ENCODE measurements around the gene KCNE1. TPM values are rescaled to one million over a fixed set of nuclear protein-coding genes. Genes with fewer than 3 reads are reported as not detected.

The KCNE1 gene
- total RNA-seq, 1 donor from 2014 or later, result 0.26 TPM

DNA sequence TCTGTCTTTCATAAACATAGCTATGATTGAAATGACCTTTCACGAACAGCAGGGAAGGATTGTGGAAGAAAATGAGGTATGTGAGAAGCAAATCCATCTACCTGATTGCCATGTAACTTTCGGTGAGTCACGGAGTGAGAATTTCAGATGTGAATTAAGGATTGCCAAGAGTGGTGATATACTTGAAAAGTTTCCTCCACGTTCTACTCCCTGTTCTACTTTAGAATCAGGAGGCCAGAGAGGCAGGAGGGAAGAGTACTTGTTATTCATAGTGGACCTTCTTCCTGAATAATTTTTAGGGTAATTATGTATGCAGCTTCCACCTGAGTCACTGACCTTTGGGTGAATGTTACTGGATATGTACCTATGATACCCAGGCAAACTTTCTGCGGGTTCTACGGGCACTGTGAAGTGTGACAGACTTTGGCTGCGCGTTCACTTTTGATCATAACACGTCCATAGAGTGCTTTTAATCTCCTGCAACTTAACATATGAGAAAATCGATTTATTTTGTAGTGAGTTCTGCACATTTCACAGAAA, 2.6 kb upstream of the KCNE1 start:
- FAIRE-seq (no peak), DNase-seq (ENCODE audit: low read depth) (no peak)
- H3K4me3 ChIP-seq (ENCODE audit: low read depth, low read length), result no peak overlapping the region
- no peaks in the 10 kb centered on the region for H3K27me3 ChIP-seq (ENCODE audit: control insufficient read depth, insufficient read depth, low read length)
- no peak for TF ChIP-seq CTCF (IDR thresholded peaks at IDR 0.05; ENCODE audit: insufficient read depth, low read length, severe bottlenecking)
- peaks cover 4% of the 10 kb centered on the region for H3K36me3 ChIP-seq (ENCODE audit: control insufficient read depth, insufficient read depth, low read length)

GRCh38 chr21:34513129-34513675, 1.2 kb upstream of the KCNE1 start:
- no peak overlapping the region for H3K4me3 ChIP-seq (ENCODE audit: low read depth, low read length)
- DNase-seq (ENCODE audit: low read depth) (peak; percentile 35), FAIRE-seq (no peak)
- H3K27me3 ChIP-seq (ENCODE audit: control insufficient read depth, insufficient read depth, low read length), result no peaks in the 10 kb centered on the region
- TF ChIP-seq CTCF (IDR thresholded peaks at IDR 0.05; ENCODE audit: insufficient read depth, low read length, severe bottlenecking), result no peak
- peaks cover 4% of the 10 kb centered on the region for H3K36me3 ChIP-seq (ENCODE audit: control insufficient read depth, insufficient read depth, low read length)

GRCh38 chr21:34511181-34511580, 829 bp downstream of the KCNE1 start:
- Histone ChIP-seq H3K4me3 (ENCODE audit: low read depth, low read length) (no peak overlapping the region), H3K27me3 (ENCODE audit: control insufficient read depth, insufficient read depth, low read length) (no peaks in the 10 kb centered on the region), H3K36me3 (ENCODE audit: control insufficient read depth, insufficient read depth, low read length) (no peaks in the 10 kb centered on the region)
- DNase-seq (ENCODE audit: low read depth), result peak; percentile 65
- no peak for TF ChIP-seq CTCF (IDR thresholded peaks at IDR 0.05; ENCODE audit: insufficient read depth, low read length, severe bottlenecking)
- FAIRE-seq, result peak; percentile 18

DNA sequence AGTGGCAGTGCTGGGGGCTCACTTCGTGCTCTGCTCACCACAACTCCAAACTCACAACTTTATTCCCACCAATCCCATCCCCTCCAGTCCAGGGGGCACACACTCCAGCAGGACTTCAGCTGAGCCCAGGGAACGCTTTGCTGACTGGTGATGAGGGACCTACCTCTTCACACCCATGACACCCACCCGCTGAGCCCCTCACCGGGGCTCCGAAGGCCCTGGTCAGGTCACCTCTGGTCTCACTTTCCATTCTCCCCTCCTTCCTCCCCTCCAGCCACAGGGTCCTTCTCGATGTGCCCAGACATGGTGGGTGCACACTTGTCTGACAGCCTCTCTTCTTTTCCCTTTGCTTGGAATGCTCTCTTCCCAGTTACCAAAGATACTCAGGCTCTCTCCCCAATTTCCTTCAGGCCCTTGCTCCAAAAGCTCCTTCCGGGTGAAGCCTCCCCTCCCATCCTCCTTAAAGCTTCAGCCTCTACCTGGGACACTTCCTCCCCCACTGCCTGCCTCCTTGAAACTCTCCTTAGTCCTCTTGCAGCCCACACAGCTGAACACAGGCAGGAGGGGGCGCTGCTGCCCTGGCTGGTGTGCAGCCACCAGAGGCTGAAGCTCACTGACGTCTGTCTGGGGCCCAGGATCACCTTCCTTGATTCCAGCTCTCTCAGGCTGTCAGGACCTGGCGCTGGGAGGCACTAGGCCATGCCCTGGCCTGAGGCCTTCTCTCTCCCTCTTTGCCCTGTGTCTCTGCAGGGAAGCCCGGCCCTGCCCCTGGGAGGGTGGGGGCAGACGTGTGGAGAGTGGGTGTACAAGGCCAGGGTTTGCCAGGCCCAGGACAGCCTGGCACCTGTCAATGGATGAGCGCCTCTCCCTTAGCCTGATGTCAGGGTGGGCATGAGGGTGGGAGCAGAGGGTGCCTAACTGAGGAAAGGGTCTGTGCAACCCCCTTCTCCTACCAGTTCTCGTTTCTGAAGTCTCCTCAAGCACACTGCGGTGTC, 1.6 kb downstream of the KCNE1 start:
- FAIRE-seq, result peak; percentile 72
- Histone ChIP-seq H3K36me3 (ENCODE audit: control insufficient read depth, insufficient read depth, low read length) (no peaks in the 10 kb centered on the region), H3K4me3 (ENCODE audit: low read depth, low read length) (no peak overlapping the region), H3K27me3 (ENCODE audit: control insufficient read depth, insufficient read depth, low read length) (no peaks in the 10 kb centered on the region)
- TF ChIP-seq CTCF (IDR thresholded peaks at IDR 0.05; ENCODE audit: insufficient read depth, low read length, severe bottlenecking), result peak; percentile 87
- DNase-seq (ENCODE audit: low read depth), result peak; percentile 55

GRCh38 chr21:34509151-34509550, 2.9 kb downstream of the KCNE1 start:
- FAIRE-seq (no peak), DNase-seq (ENCODE audit: low read depth) (no peak)
- no peaks in the 10 kb centered on the region for H3K36me3 ChIP-seq (ENCODE audit: control insufficient read depth, insufficient read depth, low read length)
- H3K4me3 ChIP-seq (ENCODE audit: low read depth, low read length), result no peak overlapping the region
- peak; percentile 29 for TF ChIP-seq CTCF (IDR thresholded peaks at IDR 0.05; ENCODE audit: insufficient read depth, low read length, severe bottlenecking)
- H3K27me3 ChIP-seq (ENCODE audit: control insufficient read depth, insufficient read depth, low read length), result no peaks in the 10 kb centered on the region

All from bronchial epithelial cell (primary cell).